ENCODE results near the gene MORC4.

Gene MORC4

DNA sequence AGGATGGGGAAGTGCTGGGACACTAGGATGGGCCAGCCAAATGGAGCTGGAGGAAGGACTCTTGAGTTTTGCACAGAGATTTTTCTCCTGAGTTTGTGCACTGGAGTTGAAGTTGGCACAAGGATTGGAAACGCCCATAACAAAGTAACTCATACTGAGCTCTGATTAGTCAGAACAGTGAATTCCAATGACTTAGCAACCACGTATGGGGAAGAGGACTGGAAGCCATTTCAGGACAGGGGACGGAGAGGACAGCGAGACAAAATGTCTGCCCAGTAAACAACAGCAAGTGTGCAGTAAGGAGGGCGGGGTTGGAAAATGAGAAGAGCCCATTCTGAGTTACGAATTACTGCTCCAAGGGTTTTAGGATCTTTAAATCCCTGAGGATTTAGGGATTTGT, 102.8 kb downstream of the MORC4 start:
- ATAC-seq (ENCODE audit: insufficient read depth, low read depth): no peak
- no peaks in the 10 kb centered on the region for H4K20me1 ChIP-seq (ENCODE audit: insufficient read depth, low read length)
- H3K36me3 ChIP-seq (ENCODE audit: insufficient read depth, low read length): no peaks in the 10 kb centered on the region
- H3K4me3 ChIP-seq (ENCODE audit: low read depth in 1 of 2, low read length in 2 of 2): no peak overlapping the region
- H3K9me3 ChIP-seq (ENCODE audit: insufficient read depth, low read length, severe bottlenecking): no peaks in the 10 kb centered on the region
- no peak overlapping the region for H3K4me2 ChIP-seq (ENCODE audit: insufficient read depth, low read length)
- H3K27me3 ChIP-seq (ENCODE audit: insufficient read depth, low read length, poor library complexity): no peaks in the 10 kb centered on the region
- TF ChIP-seq EZH2 (IDR thresholded peaks at IDR 0.05; ENCODE audit: borderline replicate concordance, low read depth, low read length, severe bottlenecking): no peak
- TF ChIP-seq, protein P1, sequence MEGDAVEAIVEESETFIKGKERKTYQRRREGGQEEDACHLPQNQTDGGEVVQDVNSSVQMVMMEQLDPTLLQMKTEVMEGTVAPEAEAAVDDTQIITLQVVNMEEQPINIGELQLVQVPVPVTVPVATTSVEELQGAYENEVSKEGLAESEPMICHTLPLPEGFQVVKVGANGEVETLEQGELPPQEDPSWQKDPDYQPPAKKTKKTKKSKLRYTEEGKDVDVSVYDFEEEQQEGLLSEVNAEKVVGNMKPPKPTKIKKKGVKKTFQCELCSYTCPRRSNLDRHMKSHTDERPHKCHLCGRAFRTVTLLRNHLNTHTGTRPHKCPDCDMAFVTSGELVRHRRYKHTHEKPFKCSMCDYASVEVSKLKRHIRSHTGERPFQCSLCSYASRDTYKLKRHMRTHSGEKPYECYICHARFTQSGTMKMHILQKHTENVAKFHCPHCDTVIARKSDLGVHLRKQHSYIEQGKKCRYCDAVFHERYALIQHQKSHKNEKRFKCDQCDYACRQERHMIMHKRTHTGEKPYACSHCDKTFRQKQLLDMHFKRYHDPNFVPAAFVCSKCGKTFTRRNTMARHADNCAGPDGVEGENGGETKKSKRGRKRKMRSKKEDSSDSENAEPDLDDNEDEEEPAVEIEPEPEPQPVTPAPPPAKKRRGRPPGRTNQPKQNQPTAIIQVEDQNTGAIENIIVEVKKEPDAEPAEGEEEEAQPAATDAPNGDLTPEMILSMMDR (IDR thresholded peaks at IDR 0.05; ENCODE audit: borderline replicate concordance, extremely low read depth, low read length, poor library complexity, severe bottlenecking): no peak
- no peak overlapping the region for H3K9ac ChIP-seq (ENCODE audit: low read depth, low read length)
- no peak for DNase-seq
- H3K4me1 ChIP-seq (ENCODE audit: insufficient read depth, low read length): no peaks in the 10 kb centered on the region
- H3K79me2 ChIP-seq (ENCODE audit: insufficient read depth, low read length): no peaks in the 10 kb centered on the region
- H3K27ac ChIP-seq (ENCODE audit: low read length): no peak overlapping the region
- no peak overlapping the region for H2AFZ ChIP-seq (ENCODE audit: low read depth, low read length)

DNA sequence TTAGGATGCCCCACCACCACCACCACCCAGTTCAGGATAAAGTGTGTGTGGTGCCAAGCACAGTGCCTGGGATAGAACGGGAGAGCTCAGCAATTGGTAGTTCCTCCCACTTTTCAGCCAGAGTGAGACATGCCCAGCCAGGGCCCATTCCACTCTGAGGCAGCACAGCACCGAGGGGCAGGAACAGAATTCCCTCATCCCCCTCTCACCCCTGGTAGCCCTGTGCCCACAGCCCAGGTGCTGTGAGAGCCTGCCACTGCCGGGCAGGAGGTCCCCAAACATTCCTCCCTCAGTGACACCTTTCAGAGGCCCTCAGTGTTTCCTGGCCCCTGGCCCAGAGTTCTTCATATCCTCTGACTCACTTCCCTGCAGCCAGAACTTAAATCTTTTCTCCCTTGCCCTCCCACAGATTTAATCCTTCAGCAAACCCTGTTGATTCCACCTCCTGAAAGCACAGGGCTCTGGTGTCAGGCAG, 105.0 kb downstream of the MORC4 start:
- Histone ChIP-seq H3K36me3 (ENCODE audit: insufficient read depth, low read length) (no peaks in the 10 kb centered on the region), H3K4me2 (ENCODE audit: insufficient read depth, low read length) (no peak overlapping the region), H3K79me2 (ENCODE audit: insufficient read depth, low read length) (no peaks in the 10 kb centered on the region), H3K27ac (ENCODE audit: low read length) (no peak overlapping the region), H3K4me3 (ENCODE audit: low read depth in 1 of 2, low read length in 2 of 2) (no peak overlapping the region), H3K9me3 (ENCODE audit: insufficient read depth, low read length, severe bottlenecking) (no peaks in the 10 kb centered on the region), H3K4me1 (ENCODE audit: insufficient read depth, low read length) (no peaks in the 10 kb centered on the region), H3K27me3 (ENCODE audit: insufficient read depth, low read length, poor library complexity) (no peaks in the 10 kb centered on the region), H4K20me1 (ENCODE audit: insufficient read depth, low read length) (no peaks in the 10 kb centered on the region), H2AFZ (ENCODE audit: low read depth, low read length) (no peak overlapping the region), H3K9ac (ENCODE audit: low read depth, low read length) (no peak overlapping the region)
- DNase-seq: no peak
- TF ChIP-seq, protein P1 (IDR thresholded peaks at IDR 0.05; ENCODE audit: borderline replicate concordance, extremely low read depth, low read length, poor library complexity, severe bottlenecking): no peak
- no peak for TF ChIP-seq EZH2 (IDR thresholded peaks at IDR 0.05; ENCODE audit: borderline replicate concordance, low read depth, low read length, severe bottlenecking)
- no peak for ATAC-seq (ENCODE audit: insufficient read depth, low read depth)

DNA sequence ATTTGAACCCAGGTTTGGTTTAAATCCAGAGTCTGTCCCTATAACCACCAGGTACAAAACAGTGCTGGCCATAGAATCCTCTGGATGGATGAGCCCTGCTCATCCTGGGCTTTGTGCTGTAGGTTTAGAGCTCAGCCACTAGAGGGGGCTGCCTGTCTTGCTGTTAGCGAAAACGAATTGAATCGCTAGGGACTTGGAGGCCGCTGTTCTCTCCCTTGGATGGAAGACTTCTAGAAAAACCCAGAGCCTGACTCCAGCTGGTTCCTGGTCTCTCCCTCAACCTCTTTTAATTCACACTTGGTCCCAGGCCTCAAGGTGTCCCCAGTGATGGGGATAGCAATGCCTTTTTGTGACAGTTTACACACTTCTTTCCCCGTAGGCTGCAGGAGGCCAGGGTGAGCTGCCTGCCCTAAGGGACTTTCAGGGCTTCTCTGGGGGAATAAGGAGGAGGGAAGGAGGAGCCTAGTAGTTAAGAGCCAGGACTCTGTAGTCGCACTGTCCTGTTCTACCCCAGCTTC, 105.6 kb downstream of the MORC4 start:
- H3K9ac ChIP-seq (ENCODE audit: low read depth, low read length): no peak overlapping the region
- H3K4me2 ChIP-seq (ENCODE audit: insufficient read depth, low read length): no peak overlapping the region
- no peaks in the 10 kb centered on the region for H4K20me1 ChIP-seq (ENCODE audit: insufficient read depth, low read length)
- no peak overlapping the region for H3K4me3 ChIP-seq (ENCODE audit: low read depth in 1 of 2, low read length in 2 of 2)
- ATAC-seq (ENCODE audit: insufficient read depth, low read depth) (peak; percentile 76; the same call in 2 of the 3 replicates), DNase-seq (peak; percentile 45)
- no peak for TF ChIP-seq EZH2 (IDR thresholded peaks at IDR 0.05; ENCODE audit: borderline replicate concordance, low read depth, low read length, severe bottlenecking)
- TF ChIP-seq, protein P1 (IDR thresholded peaks at IDR 0.05; ENCODE audit: borderline replicate concordance, extremely low read depth, low read length, poor library complexity, severe bottlenecking): peak; percentile 75
- H3K36me3 ChIP-seq (ENCODE audit: insufficient read depth, low read length): no peaks in the 10 kb centered on the region
- no peak overlapping the region for H2AFZ ChIP-seq (ENCODE audit: low read depth, low read length)
- no peaks in the 10 kb centered on the region for H3K9me3 ChIP-seq (ENCODE audit: insufficient read depth, low read length, severe bottlenecking)
- H3K27ac ChIP-seq (ENCODE audit: low read length): no peak overlapping the region
- H3K27me3 ChIP-seq (ENCODE audit: insufficient read depth, low read length, poor library complexity): no peaks in the 10 kb centered on the region
- no peaks in the 10 kb centered on the region for H3K79me2 ChIP-seq (ENCODE audit: insufficient read depth, low read length)
- no peaks in the 10 kb centered on the region for H3K4me1 ChIP-seq (ENCODE audit: insufficient read depth, low read length)

All from DND-41 (cell line).